Neural cell (in vitro differentiated cells): Measurements from ENCODE around the gene HBE1. TPM values are rescaled to one million over a fixed set of nuclear protein-coding genes. Genes with fewer than 3 reads are reported as not detected.

Experiments used
- H2AFZ ChIP-seq: fragments of 200-600, 300-800 bp; sonication (generic), shearing (Covaris generic); 2 replicates; pipeline ENCODE4 v1.6.0; 2014; ENCODE audit warnings: low read depth, mild to moderate bottlenecking, antibody characterized with exemption, low read length, moderate library complexity
- H3F3A ChIP-seq: fragments of 200-600 bp; shearing (Covaris generic); 2 replicates; pipeline ENCODE4 v1.6.1; 2016; ENCODE audit warnings: mild to moderate bottlenecking, moderate library complexity, mixed read lengths, antibody characterized with exemption, low read length; ENCODE audit not compliant: insufficient read depth, poor library complexity, severe bottlenecking
- H3K27ac ChIP-seq: fragments of 200-600, 300-800 bp; sonication (generic), shearing (Covaris generic); 2 replicates; pipeline ENCODE4 v1.5.1; 2014; ENCODE audit warnings: mild to moderate bottlenecking, low read length, moderate library complexity
- H3K27me3 ChIP-seq: fragments of 300-800, 200-600 bp; sonication (generic), shearing (Covaris generic); 2 replicates; pipeline ENCODE4 v1.6.0; 2014; ENCODE audit warnings: mild to moderate bottlenecking, low read depth, low read length, moderate library complexity; ENCODE audit not compliant: insufficient read depth
- H3K36me3 ChIP-seq: fragments of 300-800, 200-600 bp; sonication (generic), shearing (Covaris generic); 2 replicates; pipeline ENCODE4 v1.5.1; 2014; ENCODE audit warnings: mild to moderate bottlenecking, antibody characterized with exemption, low read length, moderate library complexity; ENCODE audit not compliant: insufficient read depth
- H3K4me2 ChIP-seq: fragments of 300-800, 200-600 bp; sonication (generic), shearing (Covaris generic); 2 replicates; pipeline ENCODE4 v1.6.0; 2014; ENCODE audit warnings: mild to moderate bottlenecking, low read length
- H3K4me3 ChIP-seq: fragments of 300-800, 200-600 bp; sonication (generic), shearing (Covaris generic); 2 replicates; pipeline ENCODE4 v1.5.1; 2014; ENCODE audit warnings: mild to moderate bottlenecking, low read length, moderate library complexity
- H3K79me2 ChIP-seq: fragments of 200-600 bp; shearing (Covaris generic); replicated peaks from 2 replicates; pipeline ENCODE4 v1.6.0; 2014; ENCODE audit warnings: mild to moderate bottlenecking, low read length, moderate library complexity; ENCODE audit not compliant: insufficient read depth
- H3K9ac ChIP-seq: fragments of 300-800, 200-600 bp; sonication (generic), shearing (Covaris generic); 2 replicates; pipeline ENCODE4 v1.6.1; 2016; ENCODE audit warnings: mild to moderate bottlenecking, low read length, mixed read lengths
- H3K9me2 ChIP-seq: fragments of 200-600 bp; shearing (Covaris generic); 2 replicates; pipeline ENCODE4 v1.6.1; 2016; ENCODE audit warnings: mild to moderate bottlenecking, low read length, mixed read lengths; ENCODE audit not compliant: insufficient read depth
- H3K9me3 ChIP-seq: fragments of 200-600, 300-800 bp; sonication (generic), shearing (Covaris generic); 2 replicates; pipeline ENCODE4 v1.6.1; 2016; ENCODE audit warnings: mild to moderate bottlenecking, mixed run types, low read length, moderate library complexity, mixed read lengths
- H4K20me1 ChIP-seq: fragments of 200-600 bp; shearing (Covaris generic); 2 replicates; pipeline ENCODE4 v1.6.1; 2016; ENCODE audit warnings: mild to moderate bottlenecking, mixed run types; ENCODE audit not compliant: insufficient read depth
- CTCF ChIP-seq: fragments of 450-650 bp; IDR thresholded peaks from 2 replicates; pipeline ENCODE4 v1.5.1; 2014; ENCODE audit warnings: antibody characterized with exemption, mild to moderate bottlenecking, moderate library complexity; ENCODE audit not compliant: poor library complexity, severe bottlenecking
- EP300 ChIP-seq: fragments of 450-650 bp; conservative IDR thresholded peaks from 2 replicates; pipeline ENCODE4 v1.6.1; 2014; ENCODE audit warnings: antibody characterized with exemption, mild to moderate bottlenecking, moderate library complexity; ENCODE audit not compliant: poor library complexity, severe bottlenecking
- EZH2 ChIP-seq: fragments of 200-600, 300-800 bp; shearing (Covaris generic), sonication (generic); IDR thresholded peaks from 2 replicates; pipeline ENCODE4 v1.6.1; 2014; ENCODE audit warnings: antibody characterized with exemption, low read length, borderline replicate concordance, mild to moderate bottlenecking; ENCODE audit not compliant: insufficient read depth, poor library complexity, severe bottlenecking
- MXI1 ChIP-seq: fragments of 450-650 bp; conservative IDR thresholded peaks from 2 replicates; pipeline ENCODE4 v1.6.1; 2014; ENCODE audit warnings: antibody characterized with exemption, mild to moderate bottlenecking; ENCODE audit not compliant: poor library complexity, severe bottlenecking
- POLR2AphosphoS5 ChIP-seq: IDR thresholded peaks from 2 replicates; pipeline ENCODE4 v1.6.1; 2012
- RAD21 ChIP-seq: fragments of 450-650 bp; conservative IDR thresholded peaks from 2 replicates; pipeline ENCODE4 v1.6.1; 2014; ENCODE audit warnings: antibody characterized with exemption, mild to moderate bottlenecking, moderate library complexity
- REST ChIP-seq: IDR thresholded peaks from 2 replicates; pipeline ENCODE4 v1.6.1; 2012; ENCODE audit warnings: borderline replicate concordance
- SMC3 ChIP-seq: fragments of 450-650 bp; conservative IDR thresholded peaks from 2 replicates; pipeline ENCODE4 v1.6.1; 2014; ENCODE audit warnings: antibody characterized with exemption, mild to moderate bottlenecking, moderate library complexity; ENCODE audit not compliant: poor library complexity
- TAF1 ChIP-seq: IDR thresholded peaks from 2 replicates; pipeline ENCODE4 v1.6.1; 2012; ENCODE audit warnings: low read depth
- polyA plus RNA-seq: library from polyadenylated mRNA; depleted of rRNA; stranded (reverse); fragments of >200 nt; gene quantifications from 2 replicates; pipeline ENCODE4 v1.2.3, GENCODE V29; 2014

The HBE1 gene
- polyA plus RNA-seq, 1 donor from 2014 or later: not detected

GRCh38 chr11:5227681-5228080 is 42.1 kb downstream of the HBE1 start:
- no peaks in the 10 kb centered on the region for H3K27me3 ChIP-seq
- no peak overlapping the region for H2AFZ ChIP-seq
- TF ChIP-seq TAF1 (no peak), EP300 (no peak), CTCF (no peak), EZH2 (no peak), POLR2AphosphoS5 (no peak), REST (no peak), MXI1 (no peak)
- no peaks in the 10 kb centered on the region for H3K9me2 ChIP-seq
- H4K20me1 ChIP-seq: no peaks in the 10 kb centered on the region
- H3K27ac ChIP-seq: no peak overlapping the region
- no peaks in the 10 kb centered on the region for H3F3A ChIP-seq
- no peaks in the 10 kb centered on the region for H3K79me2 ChIP-seq
- H3K36me3 ChIP-seq: no peaks in the 10 kb centered on the region
- no peaks in the 10 kb centered on the region for H3K9me3 ChIP-seq
- no peak overlapping the region for H3K4me2 ChIP-seq
- H3K4me3 ChIP-seq: no peak overlapping the region
- no peak overlapping the region for H3K9ac ChIP-seq

- no peak for TF ChIP-seq REST
- no peak for TF ChIP-seq EZH2
- TF ChIP-seq RAD21: no peak
- no peak for TF ChIP-seq EP300
- TF ChIP-seq POLR2AphosphoS5: no peak
- TF ChIP-seq SMC3: no peak
- no peak for TF ChIP-seq MXI1
- TF ChIP-seq TAF1: no peak
- H2AFZ ChIP-seq: no peak within 1 kb of the TSS
- no peaks in the 10 kb centered on the region for H3K27me3 ChIP-seq
- no peak within 1 kb of the TSS for H3K4me3 ChIP-seq
- no peaks in the 10 kb centered on the region for H3K9me3 ChIP-seq
- H3F3A ChIP-seq: no peaks in the 10 kb centered on the region
- no peaks in the 10 kb centered on the region for H3K79me2 ChIP-seq
- no peak within 1 kb of the TSS for H3K4me2 ChIP-seq
- H4K20me1 ChIP-seq: no peaks in the 10 kb centered on the region
- no peak within 1 kb of the TSS for H3K9ac ChIP-seq
- no peak within 1 kb of the TSS for H3K27ac ChIP-seq
- H3K36me3 ChIP-seq: no peaks in the 10 kb centered on the region
- H3K9me2 ChIP-seq: no peaks in the 10 kb centered on the region
Measured at GRCh38 chr11:5226732-5227310, 42.9 kb downstream of the HBE1 start, which contains the start of gene HBB. Gene HBB (minus strand): TSS chr11:5227071. CDS start chr11:5227021, 50 bp downstream.
